LNCAP (cell line): Measurements from ENCODE around the gene SNCAIP.

Experiments
- CTCF ChIP-seq: fragments of 450-650 bp; IDR thresholded peaks from 2 replicates; pipeline ENCODE4 v1.5.1; 2017; ENCODE audit warnings: mild to moderate bottlenecking

The SNCAIP gene

GRCh38 chr5:122301016-122301415 lies 11.0 kb upstream of the SNCAIP start:
- TF ChIP-seq CTCF, result no peak

- TF ChIP-seq CTCF, result no peak
Measured at GRCh38 chr5:122304471-122305215, 7.4 kb upstream of the SNCAIP start.

- TF ChIP-seq CTCF, result no peak
Measured at GRCh38 chr5:122306461-122306860, 5.6 kb upstream of the SNCAIP start.

GRCh38 chr5:122310889-122311288 lies 1.1 kb upstream of the SNCAIP start:
- TF ChIP-seq CTCF, result no peak

GRCh38 chr5:122311497-122311960 lies 508 bp upstream of the SNCAIP start:
- TF ChIP-seq CTCF, result no peak

GRCh38 chr5:122312591-122313406 lies 762 bp downstream of the SNCAIP start:
- TF ChIP-seq CTCF, result no peak

- no peak for TF ChIP-seq CTCF
Measured at GRCh38 chr5:122314036-122314435, 2.0 kb downstream of the SNCAIP start.
